Measurements from ENCODE around the gene IER3. TPM values are rescaled to one million over a fixed set of nuclear protein-coding genes. Genes with fewer than 3 reads are reported as not detected.
A peak's percentile ranks its signal among the peaks of the same experiment; 100 is the strongest.

Gene IER3
- total RNA-seq, 1 donor: 187 TPM

DNA sequence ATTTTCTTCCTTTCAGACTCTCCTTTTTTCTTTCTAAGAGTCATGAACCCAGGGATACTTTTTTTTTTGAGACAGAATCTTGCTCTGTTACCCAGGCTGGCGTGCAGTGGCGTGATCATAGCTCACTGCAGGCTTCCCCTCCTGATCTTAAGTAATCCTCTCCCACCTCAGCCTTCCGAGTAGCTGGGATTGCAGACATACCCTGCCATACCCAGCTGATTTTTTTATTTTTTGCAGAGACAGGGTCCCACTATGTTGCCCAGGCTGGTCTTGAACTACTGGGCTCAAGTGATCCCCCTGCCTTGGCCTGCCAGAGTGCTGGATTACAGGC, 32.8 kb upstream of the IER3 start:
- no peak overlapping the region for H3K4me3 ChIP-seq (ENCODE audit: low read depth, low read length)
- no peak for DNase-seq (ENCODE audit: low read depth)
- TF ChIP-seq, protein P1, sequence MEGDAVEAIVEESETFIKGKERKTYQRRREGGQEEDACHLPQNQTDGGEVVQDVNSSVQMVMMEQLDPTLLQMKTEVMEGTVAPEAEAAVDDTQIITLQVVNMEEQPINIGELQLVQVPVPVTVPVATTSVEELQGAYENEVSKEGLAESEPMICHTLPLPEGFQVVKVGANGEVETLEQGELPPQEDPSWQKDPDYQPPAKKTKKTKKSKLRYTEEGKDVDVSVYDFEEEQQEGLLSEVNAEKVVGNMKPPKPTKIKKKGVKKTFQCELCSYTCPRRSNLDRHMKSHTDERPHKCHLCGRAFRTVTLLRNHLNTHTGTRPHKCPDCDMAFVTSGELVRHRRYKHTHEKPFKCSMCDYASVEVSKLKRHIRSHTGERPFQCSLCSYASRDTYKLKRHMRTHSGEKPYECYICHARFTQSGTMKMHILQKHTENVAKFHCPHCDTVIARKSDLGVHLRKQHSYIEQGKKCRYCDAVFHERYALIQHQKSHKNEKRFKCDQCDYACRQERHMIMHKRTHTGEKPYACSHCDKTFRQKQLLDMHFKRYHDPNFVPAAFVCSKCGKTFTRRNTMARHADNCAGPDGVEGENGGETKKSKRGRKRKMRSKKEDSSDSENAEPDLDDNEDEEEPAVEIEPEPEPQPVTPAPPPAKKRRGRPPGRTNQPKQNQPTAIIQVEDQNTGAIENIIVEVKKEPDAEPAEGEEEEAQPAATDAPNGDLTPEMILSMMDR (IDR thresholded peaks at IDR 0.05; ENCODE audit: insufficient read depth, low read depth, low read length): no peak

DNA sequence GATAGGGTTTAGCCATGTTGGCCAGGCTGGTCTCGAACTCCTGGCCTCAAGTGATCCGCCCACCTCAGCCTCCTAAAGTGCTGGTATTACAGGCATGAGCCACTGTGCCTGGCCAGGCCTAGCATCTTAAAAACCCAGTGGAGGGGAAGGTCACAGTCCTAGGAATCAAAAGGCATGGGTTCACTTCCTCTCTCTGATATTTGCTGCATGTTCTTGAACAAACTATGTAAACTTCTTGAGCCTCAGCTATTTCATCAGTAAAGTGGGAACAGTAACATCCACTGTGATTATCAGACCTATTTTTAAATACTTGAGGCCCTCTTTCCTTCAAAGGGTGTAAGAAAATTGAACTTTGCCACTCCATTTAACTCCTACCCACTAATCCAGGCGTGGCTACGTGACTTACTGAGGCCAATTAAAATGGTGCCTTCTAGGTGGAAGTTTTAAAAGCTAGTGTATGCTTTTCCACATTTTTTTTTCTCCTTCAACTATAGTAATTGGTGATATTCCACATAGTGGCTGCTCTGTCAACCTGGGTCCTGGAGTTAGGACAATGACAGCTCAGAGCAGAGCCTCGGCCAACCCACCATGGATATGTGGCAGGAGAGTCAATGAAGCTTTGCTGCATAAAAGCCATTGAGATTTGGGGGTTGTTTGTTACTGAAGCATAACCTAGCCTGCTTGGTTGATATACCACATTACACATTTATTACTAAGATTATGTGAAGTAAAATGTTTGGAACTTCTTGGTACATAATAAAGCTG, 32.2 kb upstream of the IER3 start:
- H3K4me3 ChIP-seq (ENCODE audit: low read depth, low read length): no peak overlapping the region
- TF ChIP-seq, protein P1 (IDR thresholded peaks at IDR 0.05; ENCODE audit: insufficient read depth, low read depth, low read length): no peak

DNA sequence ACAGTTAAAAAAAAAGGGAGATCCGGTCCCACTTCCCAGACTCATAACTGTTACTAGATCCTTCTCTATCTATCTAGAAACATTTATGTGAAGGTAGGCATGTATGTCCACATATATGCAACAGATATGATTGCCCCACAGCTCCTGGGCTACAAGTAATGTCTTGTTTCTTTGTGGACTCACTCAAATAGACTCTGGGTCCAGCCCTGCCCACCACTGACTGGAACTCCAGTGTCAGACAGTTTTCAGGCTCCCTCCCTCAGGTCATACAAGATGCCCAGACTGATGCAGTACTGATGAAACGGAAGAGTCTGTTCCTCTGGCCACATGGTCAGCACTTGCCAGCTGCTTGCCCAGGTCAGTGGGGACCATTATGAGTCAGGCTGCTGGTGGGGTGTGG, 30.8 kb upstream of the IER3 start:
- DNase-seq (ENCODE audit: low read depth): no peak
- H3K4me3 ChIP-seq (ENCODE audit: low read depth, low read length): no peak overlapping the region
- TF ChIP-seq, protein P1 (IDR thresholded peaks at IDR 0.05; ENCODE audit: insufficient read depth, low read depth, low read length): no peak

More for the DNA sequence above, 32.2 kb upstream of the IER3 start:
- no peak for DNase-seq (ENCODE audit: low read depth)

DNA sequence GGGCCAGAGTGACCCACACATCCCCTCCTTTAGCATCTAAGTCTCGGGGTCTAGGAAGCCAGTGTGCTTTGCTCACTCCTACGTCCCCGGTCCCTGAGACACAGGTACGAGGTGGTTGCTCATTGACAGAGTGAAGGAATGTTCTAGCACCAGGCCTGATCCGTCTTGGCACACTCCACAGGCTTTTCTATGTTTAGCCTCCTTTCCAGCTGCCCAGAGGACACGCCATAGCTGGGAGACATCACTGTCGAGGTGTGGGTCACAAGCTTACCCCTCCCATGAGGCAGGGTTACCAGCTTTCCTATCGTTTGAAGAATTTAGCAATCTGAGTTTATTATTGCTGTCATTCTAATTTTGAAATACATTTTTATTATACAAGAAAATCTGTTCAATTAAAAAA, 30.4 kb upstream of the IER3 start:
- H3K4me3 ChIP-seq (ENCODE audit: low read depth, low read length): no peak overlapping the region
- DNase-seq (ENCODE audit: low read depth): no peak
- TF ChIP-seq, protein P1 (IDR thresholded peaks at IDR 0.05; ENCODE audit: insufficient read depth, low read depth, low read length): no peak

DNA sequence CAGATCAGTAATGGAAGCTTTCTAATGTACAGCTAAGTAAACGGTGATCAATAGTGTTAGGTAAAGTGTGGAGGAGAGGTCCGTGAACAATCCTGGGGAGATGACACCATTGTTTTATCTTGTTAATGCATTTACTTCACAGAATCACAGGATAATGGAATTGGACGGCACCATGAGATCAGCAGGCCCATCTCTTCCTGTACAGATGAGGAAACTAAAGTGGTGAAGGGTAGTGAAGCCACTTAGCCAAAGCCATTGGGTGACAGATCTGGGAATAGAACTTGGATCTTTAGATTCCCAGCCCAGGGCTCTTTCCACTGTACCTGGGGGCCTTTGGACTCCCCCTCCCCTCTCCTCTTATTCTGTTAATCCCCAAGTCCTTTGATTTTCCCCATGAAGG, 26.2 kb upstream of the IER3 start:
- H3K4me3 ChIP-seq (ENCODE audit: low read depth, low read length): no peak overlapping the region
- no peak for DNase-seq (ENCODE audit: low read depth)
- TF ChIP-seq, protein P1 (IDR thresholded peaks at IDR 0.05; ENCODE audit: insufficient read depth, low read depth, low read length): no peak

DNA sequence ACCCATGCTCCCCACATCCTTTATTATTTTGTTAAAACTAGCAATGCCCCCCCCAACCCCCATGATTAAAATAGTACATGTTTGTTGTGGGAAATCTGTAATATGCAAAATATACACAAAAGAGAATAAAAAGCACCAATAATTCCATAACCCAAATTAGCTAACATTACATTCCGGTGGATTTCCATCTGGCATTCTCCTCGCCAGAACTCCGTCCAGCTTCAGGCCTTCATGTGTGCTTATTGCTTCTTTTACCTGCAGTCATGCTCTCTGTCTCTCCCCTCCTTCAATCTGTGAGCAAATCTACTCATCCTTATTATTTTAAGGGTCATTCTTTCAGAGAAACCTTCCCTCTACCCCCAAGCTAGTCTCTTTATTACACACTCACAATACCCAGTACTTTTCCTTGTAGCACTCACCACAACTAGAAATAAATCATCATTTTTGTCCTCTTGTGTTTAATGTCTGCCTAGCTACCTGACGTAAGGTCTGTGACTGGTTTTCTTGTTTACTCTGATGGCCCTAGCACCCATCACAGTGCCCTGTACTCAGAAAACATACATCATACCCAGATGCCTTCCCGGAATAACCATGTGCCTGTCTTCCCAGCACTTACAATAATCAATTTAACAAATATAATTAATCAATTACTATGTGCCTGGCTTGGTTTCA, 25.6 kb upstream of the IER3 start:
- peak; percentile 65 for DNase-seq (ENCODE audit: low read depth)
- H3K4me3 ChIP-seq (ENCODE audit: low read depth, low read length): no peak overlapping the region

More for the DNA sequence above, 25.6 kb upstream of the IER3 start:
- TF ChIP-seq, protein P1 (IDR thresholded peaks at IDR 0.05; ENCODE audit: insufficient read depth, low read depth, low read length): no peak

Data from fibroblast of villous mesenchyme (primary cell).